Smooth muscle cell (in vitro differentiated cells): ENCODE measurements around the gene IQCN. TPM values are rescaled to one million over a fixed set of nuclear protein-coding genes. Genes with fewer than 3 reads are reported as not detected.
A peak's percentile ranks its signal among the peaks of the same experiment; 100 is the strongest.

Experiments
- DNase-seq: peaks from one replicate; lab custom pipeline; 2025; ENCODE audit not compliant: unreplicated experiment; lab: John Stamatoyannopoulos, UW
- H2AFZ ChIP-seq: fragments of 200-600 bp; sonication (generic); 2 replicates; pipeline ENCODE4 v1.6.0; 2016; ENCODE audit warnings: antibody characterized with exemption, low read depth, mild to moderate bottlenecking
- H3F3A ChIP-seq: fragments of 200-600 bp; sonication (generic); 2 replicates; pipeline ENCODE4 v1.6.0; 2017; ENCODE audit warnings: antibody characterized with exemption, low read depth
- H3K27ac ChIP-seq: fragments of 200-600 bp; sonication (generic); 2 replicates; pipeline ENCODE4 v1.5.1; 2016; ENCODE audit warnings: low read depth, mild to moderate bottlenecking
- H3K27me3 ChIP-seq: fragments of 200-600 bp; sonication (generic); 2 replicates; pipeline ENCODE4 v1.6.1; 2016; ENCODE audit warnings: low read depth, mild to moderate bottlenecking
- H3K36me3 ChIP-seq: fragments of 200-600 bp; sonication (generic); 2 replicates; pipeline ENCODE4 v1.5.1; 2016; ENCODE audit warnings: low read depth
- H3K4me1 ChIP-seq: fragments of 200-600 bp; sonication (generic); 2 replicates; pipeline ENCODE4 v1.5.1; 2016; ENCODE audit warnings: low read depth
- H3K4me2 ChIP-seq: fragments of 200-600 bp; sonication (generic); 2 replicates; pipeline ENCODE4 v1.6.0; 2016; ENCODE audit warnings: mild to moderate bottlenecking
- H3K4me3 ChIP-seq: fragments of 200-600 bp; sonication (generic); 2 replicates; pipeline ENCODE4 v1.5.1; 2016; ENCODE audit warnings: mild to moderate bottlenecking
- H3K79me2 ChIP-seq: fragments of 200-600 bp; sonication (generic); 2 replicates; pipeline ENCODE4 v1.6.0; 2016; ENCODE audit warnings: low read depth, mild to moderate bottlenecking
- H3K9ac ChIP-seq: fragments of 200-600 bp; sonication (generic); 2 replicates; pipeline ENCODE4 v1.6.0; 2016; ENCODE audit warnings: low read depth
- H3K9me3 ChIP-seq: fragments of 200-600 bp; sonication (generic); replicated peaks from 2 replicates; pipeline ENCODE4 v1.5.1; 2016; ENCODE audit warnings: low read depth
- H4K20me1 ChIP-seq: fragments of 200-600 bp; sonication (generic); 2 replicates; pipeline ENCODE4 v1.6.0; 2016; ENCODE audit warnings: low read depth
- WGBS: methylation state at CpG from one replicate; pipeline ENCODE4 v1.1.7; 2016; ENCODE audit warnings: low lambda C conversion rate; 5-methylcytosine and 5-hydroxymethylcytosine counted together
- polyA plus RNA-seq: library from polyadenylated mRNA; unstranded; fragments of >200 nt; fragmentation: Nextera tagmentation; extraction: Ambion mirVana; gene quantifications from 2 replicates; pipeline ENCODE4 v1.2.1, GENCODE V29; 2016
- total RNA-seq: library from RNA; depleted of rRNA; stranded (reverse); fragments of >200 nt; gene quantifications from 2 replicates; pipeline ENCODE4 v1.2.3, GENCODE V29; 2014
- TF ChIP-seq, protein P1 (sequence below): fragments of 200-600 bp; sonication (generic); IDR thresholded peaks from 2 replicates; pipeline ENCODE4 v1.5.1; 2017; ENCODE audit warnings: borderline replicate concordance, mild to moderate bottlenecking, antibody characterized with exemption; ENCODE audit not compliant: insufficient read depth, poor library complexity, severe bottlenecking

The IQCN gene
- total and polyA plus RNA-seq, 2 experiments from 2014 or later, result 2.5 to 4.9 TPM

DNA sequence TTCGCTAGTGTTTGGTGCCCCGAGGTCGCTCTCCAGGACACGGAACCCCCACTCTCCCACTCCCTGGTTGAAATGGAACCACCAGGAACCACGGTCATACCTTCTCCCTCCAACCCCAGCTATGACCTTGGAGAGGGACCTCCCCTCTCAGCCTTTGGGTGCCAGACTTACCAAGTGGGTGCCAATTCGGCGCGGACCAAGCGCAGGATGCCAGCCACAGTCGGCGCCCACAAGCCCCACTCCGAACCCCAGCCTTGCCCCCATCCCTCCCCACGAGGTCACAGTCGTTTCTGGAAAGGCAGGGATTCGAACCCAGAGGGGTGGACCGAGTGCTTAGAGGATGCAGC lies 48.9 kb downstream of the IQCN start:
- H3K36me3 ChIP-seq, result no peaks in the 10 kb centered on the region
- no peaks in the 10 kb centered on the region for H3K9me3 ChIP-seq
- no peaks in the 10 kb centered on the region for H3K79me2 ChIP-seq
- H2AFZ ChIP-seq, result no peak overlapping the region
- no peaks in the 10 kb centered on the region for H4K20me1 ChIP-seq
- no peaks in the 10 kb centered on the region for H3F3A ChIP-seq
- DNase-seq, result no peak
- H3K4me1 ChIP-seq, result no peaks in the 10 kb centered on the region
- WGBS, result 45% methylated on average over 16 of the region's 16 CpGs
- H3K4me3 ChIP-seq, result peak overlapping the region; percentile 48
- peaks cover 11% of the 10 kb centered on the region for H3K27me3 ChIP-seq
- no peak overlapping the region for H3K9ac ChIP-seq
- peak overlapping the region; percentile 89 for H3K4me2 ChIP-seq
- H3K27ac ChIP-seq, result no peak overlapping the region
- TF ChIP-seq, protein P1, sequence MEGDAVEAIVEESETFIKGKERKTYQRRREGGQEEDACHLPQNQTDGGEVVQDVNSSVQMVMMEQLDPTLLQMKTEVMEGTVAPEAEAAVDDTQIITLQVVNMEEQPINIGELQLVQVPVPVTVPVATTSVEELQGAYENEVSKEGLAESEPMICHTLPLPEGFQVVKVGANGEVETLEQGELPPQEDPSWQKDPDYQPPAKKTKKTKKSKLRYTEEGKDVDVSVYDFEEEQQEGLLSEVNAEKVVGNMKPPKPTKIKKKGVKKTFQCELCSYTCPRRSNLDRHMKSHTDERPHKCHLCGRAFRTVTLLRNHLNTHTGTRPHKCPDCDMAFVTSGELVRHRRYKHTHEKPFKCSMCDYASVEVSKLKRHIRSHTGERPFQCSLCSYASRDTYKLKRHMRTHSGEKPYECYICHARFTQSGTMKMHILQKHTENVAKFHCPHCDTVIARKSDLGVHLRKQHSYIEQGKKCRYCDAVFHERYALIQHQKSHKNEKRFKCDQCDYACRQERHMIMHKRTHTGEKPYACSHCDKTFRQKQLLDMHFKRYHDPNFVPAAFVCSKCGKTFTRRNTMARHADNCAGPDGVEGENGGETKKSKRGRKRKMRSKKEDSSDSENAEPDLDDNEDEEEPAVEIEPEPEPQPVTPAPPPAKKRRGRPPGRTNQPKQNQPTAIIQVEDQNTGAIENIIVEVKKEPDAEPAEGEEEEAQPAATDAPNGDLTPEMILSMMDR, result no peak

DNA sequence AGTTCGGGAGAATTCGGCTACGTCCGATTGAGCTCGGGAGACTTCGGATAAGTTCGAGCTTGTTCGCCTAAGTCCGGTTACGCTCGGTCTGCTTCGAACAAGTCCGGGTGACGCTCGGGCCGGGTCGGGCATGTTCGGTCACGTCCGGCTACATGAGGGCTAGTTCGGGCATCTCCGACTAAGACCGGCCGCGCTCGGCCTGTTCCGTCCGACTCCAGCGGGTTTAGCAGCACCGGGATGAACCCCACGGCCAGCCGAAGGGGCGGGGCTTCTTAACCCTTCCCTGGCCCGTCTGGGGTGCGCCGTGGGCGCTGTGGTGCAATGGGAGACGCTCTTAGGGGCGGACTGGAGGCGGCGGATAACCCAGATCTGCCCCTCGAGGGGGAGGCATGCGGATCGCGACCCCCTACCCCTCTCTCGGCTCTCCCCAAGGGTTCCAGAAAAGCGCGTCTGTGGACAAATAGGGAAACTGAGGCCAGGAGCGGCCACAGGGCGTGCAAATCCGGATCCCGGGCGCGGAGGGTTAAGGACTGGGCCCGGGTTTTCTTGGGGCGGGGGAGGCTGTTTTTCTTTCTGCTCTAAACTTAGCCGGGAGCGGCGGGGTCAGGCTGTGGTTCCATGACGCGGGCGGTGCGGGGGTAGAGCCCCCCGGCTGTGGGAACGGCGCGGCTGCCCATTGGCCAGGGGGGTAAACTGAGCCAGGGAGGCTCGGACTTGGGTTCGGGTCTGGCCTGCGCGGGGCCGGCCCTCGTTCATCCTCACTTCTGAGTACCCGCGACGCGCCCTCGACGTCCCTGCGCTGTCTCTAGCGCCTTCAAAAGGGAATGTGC lies 49.5 kb downstream of the IQCN start:
- Histone ChIP-seq H3K9ac (peak overlapping the region; percentile 63), H3F3A (no peaks in the 10 kb centered on the region), H3K27me3 (peaks cover 12% of the 10 kb centered on the region), H3K79me2 (no peaks in the 10 kb centered on the region), H3K4me2 (peak overlapping the region; percentile 89), H3K27ac (no peak overlapping the region), H3K4me3 (peak overlapping the region; percentile 48), H3K36me3 (no peaks in the 10 kb centered on the region), H4K20me1 (no peaks in the 10 kb centered on the region), H2AFZ (peak overlapping the region; percentile 66), H3K4me1 (no peaks in the 10 kb centered on the region), H3K9me3 (no peaks in the 10 kb centered on the region)
- 5% methylated on average over 72 of the region's 81 CpGs for WGBS
- TF ChIP-seq, protein P1, result no peak
- DNase-seq, result peak; percentile 84

DNA sequence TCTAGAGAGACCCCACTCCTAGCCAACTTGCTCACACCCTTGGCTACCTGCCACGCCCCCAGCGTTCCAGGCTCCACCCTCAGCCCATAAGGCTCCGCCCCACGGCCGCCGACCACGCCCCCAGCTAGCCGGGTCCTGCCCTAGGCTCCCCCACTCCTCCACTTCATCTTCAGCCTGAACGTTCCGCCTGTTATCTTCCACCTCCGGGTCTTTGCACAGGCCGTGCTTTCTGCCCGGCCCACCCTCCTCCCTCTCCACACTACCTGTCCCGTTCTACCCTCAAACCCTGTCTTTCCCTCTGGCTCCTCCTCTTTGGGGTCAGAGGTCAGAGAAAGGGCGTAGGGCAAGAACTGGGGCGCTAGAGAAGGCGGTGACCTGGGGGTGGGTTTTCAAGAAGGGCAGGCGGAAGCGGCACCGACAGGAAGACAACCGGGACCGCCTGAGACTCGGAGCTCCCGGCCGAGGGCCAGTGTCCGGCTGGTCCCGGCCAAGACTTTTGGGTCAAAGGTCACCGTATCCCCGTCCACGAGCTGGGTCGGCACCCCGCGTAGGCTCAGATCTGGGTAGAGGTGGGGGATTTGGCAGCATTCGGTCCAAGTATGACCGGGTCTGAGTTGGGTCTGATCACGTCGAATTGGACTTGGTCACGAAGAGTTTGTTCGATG lies 50.3 kb downstream of the IQCN start:
- Histone ChIP-seq H3K4me1 (no peaks in the 10 kb centered on the region), H3K27ac (no peak overlapping the region), H4K20me1 (no peaks in the 10 kb centered on the region), H3K9ac (peak overlapping the region; percentile 43), H3K4me3 (peak overlapping the region; percentile 48), H3K9me3 (no peaks in the 10 kb centered on the region), H3K27me3 (peaks cover 12% of the 10 kb centered on the region), H2AFZ (peak overlapping the region; percentile 75), H3K36me3 (no peaks in the 10 kb centered on the region), H3F3A (no peaks in the 10 kb centered on the region), H3K4me2 (peak overlapping the region; percentile 89), H3K79me2 (no peaks in the 10 kb centered on the region)
- TF ChIP-seq, protein P1, result no peak
- peak; percentile 38 for DNase-seq
- WGBS, result 5% methylated on average over 36 of the region's 39 CpGs
